ENCODE data around the gene AKT1. TPM values are rescaled to one million over a fixed set of nuclear protein-coding genes. Genes with fewer than 3 reads are reported as not detected.

The AKT1 gene
- total RNA-seq, 1 donor from 2014 or later = 191 TPM

DNA sequence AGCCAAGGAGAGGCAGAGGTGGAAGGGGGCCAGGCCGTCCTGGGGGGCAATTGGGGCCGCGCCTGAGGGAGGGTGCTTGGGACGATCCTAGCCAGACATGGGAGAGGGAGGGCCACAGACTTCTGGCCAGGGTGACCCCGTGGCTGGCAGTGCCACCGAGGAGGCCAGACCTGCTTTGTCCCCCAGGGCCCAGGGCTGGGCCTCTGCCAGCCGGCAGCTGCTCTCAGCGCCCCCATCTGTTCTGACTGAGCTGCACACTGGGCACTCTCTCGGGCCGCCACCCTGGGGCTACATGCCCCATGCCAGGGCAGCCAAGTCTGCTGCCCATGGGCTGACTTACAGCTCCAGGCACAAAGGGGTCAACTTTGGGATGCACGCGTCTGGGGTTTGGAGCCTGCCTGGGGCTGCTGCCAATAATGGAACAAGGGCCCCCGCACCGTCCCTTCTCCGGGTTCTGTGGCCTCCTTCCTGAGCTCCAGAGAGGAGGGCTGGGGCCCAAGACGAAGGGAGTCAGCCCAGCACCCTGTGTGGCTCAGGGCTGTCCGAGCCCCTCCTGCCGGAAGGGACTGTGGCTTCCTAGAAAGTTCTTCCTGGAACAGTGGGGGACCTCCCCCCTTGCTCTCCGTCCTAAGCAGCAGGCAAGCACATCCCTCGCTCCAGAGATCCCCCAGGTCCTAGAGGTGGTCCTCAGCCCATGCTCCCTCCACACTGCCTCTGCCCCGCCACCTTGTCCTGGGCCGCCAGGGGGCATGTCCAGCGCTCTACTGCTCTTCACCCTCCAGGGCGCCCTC lies 70.4 kb downstream of the AKT1 start:
- TF ChIP-seq, protein P1, sequence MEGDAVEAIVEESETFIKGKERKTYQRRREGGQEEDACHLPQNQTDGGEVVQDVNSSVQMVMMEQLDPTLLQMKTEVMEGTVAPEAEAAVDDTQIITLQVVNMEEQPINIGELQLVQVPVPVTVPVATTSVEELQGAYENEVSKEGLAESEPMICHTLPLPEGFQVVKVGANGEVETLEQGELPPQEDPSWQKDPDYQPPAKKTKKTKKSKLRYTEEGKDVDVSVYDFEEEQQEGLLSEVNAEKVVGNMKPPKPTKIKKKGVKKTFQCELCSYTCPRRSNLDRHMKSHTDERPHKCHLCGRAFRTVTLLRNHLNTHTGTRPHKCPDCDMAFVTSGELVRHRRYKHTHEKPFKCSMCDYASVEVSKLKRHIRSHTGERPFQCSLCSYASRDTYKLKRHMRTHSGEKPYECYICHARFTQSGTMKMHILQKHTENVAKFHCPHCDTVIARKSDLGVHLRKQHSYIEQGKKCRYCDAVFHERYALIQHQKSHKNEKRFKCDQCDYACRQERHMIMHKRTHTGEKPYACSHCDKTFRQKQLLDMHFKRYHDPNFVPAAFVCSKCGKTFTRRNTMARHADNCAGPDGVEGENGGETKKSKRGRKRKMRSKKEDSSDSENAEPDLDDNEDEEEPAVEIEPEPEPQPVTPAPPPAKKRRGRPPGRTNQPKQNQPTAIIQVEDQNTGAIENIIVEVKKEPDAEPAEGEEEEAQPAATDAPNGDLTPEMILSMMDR (IDR thresholded peaks at IDR 0.05; ENCODE audit: insufficient read depth, low read length, severe bottlenecking) = peak; percentile 63
- FAIRE-seq = no peak
- peaks cover 8% of the 10 kb centered on the region for H3K36me3 ChIP-seq (ENCODE audit: control insufficient read depth, insufficient read depth, low read length)
- no peaks in the 10 kb centered on the region for H3K27me3 ChIP-seq (ENCODE audit: control insufficient read depth, insufficient read depth, low read length)
- no peak for DNase-seq (ENCODE audit: low read depth)
- H3K4me3 ChIP-seq (ENCODE audit: low read depth, low read length) = peak overlapping the region; percentile 64

DNA sequence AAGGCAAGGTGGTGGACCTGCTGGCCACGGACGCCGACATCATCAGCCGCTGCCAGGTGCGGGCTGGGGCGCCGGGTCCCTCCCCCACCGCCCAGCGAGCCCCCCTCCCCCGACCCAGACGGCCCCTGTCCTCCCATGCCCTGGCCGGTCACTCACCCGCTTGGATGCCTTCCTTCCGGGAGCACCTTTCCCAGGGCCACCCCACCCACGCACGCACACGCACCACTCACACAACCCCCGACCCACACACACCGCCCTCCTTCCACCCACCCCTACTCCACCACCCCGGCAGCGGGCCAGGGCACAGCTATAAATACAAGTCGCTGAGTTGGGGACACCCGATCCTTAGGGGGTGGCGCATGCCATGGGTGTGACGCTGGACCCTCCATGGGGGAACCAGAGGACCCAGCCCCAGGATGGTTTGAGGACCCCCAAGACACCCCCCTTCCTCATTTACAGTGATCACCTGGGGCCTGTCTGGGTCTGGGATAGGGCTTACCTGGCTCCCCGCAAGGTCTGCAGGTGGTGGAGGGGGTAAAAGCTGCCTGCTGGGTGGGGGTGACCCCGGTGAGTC lies 71.1 kb downstream of the AKT1 start:
- peak overlapping the region; percentile 64 for H3K4me3 ChIP-seq (ENCODE audit: low read depth, low read length)
- FAIRE-seq (no peak), DNase-seq (ENCODE audit: low read depth) (no peak)
- TF ChIP-seq, protein P1 (IDR thresholded peaks at IDR 0.05; ENCODE audit: insufficient read depth, low read length, severe bottlenecking) = no peak
- peaks cover 8% of the 10 kb centered on the region for H3K36me3 ChIP-seq (ENCODE audit: control insufficient read depth, insufficient read depth, low read length)
- H3K27me3 ChIP-seq (ENCODE audit: control insufficient read depth, insufficient read depth, low read length) = no peaks in the 10 kb centered on the region

DNA sequence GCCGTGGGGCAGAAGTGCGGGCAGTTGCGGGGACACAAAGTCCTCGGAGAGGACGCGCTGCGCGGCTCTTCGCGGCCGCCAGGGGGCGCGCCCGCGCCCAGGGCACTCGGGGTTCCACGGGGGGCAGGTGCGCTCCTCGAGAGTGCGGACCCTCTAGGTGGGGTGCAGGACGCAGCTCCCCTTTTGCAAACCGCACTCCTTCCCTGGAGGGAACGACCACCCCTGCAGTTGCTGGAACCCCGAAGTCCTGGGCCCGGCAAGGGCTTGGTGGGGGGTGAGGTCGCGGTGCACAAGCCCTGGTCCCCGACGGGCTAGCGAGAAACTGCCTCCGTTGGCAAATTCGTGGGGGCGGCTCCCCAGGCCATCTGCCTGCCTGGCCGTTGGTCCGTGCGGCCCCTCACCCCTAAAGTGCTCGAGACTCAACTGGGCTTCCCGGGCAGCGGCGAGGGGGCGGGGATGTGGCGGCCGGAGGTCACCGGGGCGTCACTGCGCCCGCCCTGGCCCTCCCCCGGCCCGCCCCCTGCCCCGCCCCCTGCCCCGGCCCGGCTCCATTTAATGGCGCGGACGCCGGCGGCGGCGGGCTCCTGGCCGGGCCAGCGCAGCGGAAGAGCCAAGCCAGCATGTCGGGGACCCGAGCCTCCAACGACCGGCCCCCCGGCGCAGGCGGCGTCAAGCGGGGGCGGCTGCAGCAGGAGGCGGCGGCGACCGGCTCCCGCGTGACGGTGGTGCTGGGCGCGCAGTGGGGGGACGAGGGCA lies 71.7 kb downstream of the AKT1 start, which contains the start of gene ADSS1:
ADSS1 (plus strand) TSS at position 579 of the 756 bp plus-strand sequence; CDS start at position 621, 42 bp downstream.
- H3K4me3 ChIP-seq (ENCODE audit: low read depth, low read length) = peak within 1 kb of the TSS; percentile 64
- H3K27me3 ChIP-seq (ENCODE audit: control insufficient read depth, insufficient read depth, low read length) = no peaks in the 10 kb centered on the region
- FAIRE-seq = no peak
- DNase-seq (ENCODE audit: low read depth) = no peak
- TF ChIP-seq, protein P1 (IDR thresholded peaks at IDR 0.05; ENCODE audit: insufficient read depth, low read length, severe bottlenecking) = peak; percentile 96
- H3K36me3 ChIP-seq (ENCODE audit: control insufficient read depth, insufficient read depth, low read length) = peaks cover 10% of the 10 kb centered on the region

DNA sequence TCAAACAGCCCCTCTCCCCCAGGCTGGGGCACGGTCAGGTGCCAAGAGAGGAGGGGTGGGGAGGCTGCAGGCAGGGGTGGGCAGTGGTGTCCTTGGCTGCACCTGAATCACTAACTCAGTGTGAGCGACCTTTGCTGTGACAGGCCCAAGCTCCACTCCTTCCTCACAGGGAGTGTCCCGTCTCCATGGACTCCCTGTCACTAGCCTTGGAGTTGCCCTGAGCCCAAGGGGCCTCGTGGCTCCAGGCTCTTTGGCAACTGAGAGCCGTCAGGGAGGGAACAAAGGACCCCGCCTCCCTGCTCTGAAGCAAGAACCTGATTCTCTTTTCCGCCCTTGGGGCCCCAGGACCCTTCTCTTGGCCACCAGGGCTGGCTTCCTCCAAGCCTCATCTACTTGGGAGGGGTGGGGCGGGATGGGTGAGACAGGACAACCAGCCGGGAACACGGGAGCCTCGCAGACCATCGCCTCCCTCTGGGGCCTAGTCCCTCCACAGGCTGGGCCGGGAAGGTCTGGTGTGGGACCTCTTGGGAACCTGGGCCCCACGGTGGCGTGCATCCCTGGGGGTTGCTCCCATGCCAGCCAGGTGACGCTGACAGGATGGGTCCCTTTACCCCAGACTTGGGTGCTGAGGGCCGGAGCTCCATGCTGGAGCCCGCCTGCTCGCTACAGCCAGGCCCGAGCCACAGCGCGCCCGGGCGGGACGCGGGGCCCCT lies 72.5 kb downstream of the AKT1 start:
- no peak for FAIRE-seq
- H3K36me3 ChIP-seq (ENCODE audit: control insufficient read depth, insufficient read depth, low read length) = peaks cover 10% of the 10 kb centered on the region
- H3K4me3 ChIP-seq (ENCODE audit: low read depth, low read length) = peak overlapping the region; percentile 64
- H3K27me3 ChIP-seq (ENCODE audit: control insufficient read depth, insufficient read depth, low read length) = no peaks in the 10 kb centered on the region
- TF ChIP-seq, protein P1 (IDR thresholded peaks at IDR 0.05; ENCODE audit: insufficient read depth, low read length, severe bottlenecking) = no peak
- no peak for DNase-seq (ENCODE audit: low read depth)

DNA sequence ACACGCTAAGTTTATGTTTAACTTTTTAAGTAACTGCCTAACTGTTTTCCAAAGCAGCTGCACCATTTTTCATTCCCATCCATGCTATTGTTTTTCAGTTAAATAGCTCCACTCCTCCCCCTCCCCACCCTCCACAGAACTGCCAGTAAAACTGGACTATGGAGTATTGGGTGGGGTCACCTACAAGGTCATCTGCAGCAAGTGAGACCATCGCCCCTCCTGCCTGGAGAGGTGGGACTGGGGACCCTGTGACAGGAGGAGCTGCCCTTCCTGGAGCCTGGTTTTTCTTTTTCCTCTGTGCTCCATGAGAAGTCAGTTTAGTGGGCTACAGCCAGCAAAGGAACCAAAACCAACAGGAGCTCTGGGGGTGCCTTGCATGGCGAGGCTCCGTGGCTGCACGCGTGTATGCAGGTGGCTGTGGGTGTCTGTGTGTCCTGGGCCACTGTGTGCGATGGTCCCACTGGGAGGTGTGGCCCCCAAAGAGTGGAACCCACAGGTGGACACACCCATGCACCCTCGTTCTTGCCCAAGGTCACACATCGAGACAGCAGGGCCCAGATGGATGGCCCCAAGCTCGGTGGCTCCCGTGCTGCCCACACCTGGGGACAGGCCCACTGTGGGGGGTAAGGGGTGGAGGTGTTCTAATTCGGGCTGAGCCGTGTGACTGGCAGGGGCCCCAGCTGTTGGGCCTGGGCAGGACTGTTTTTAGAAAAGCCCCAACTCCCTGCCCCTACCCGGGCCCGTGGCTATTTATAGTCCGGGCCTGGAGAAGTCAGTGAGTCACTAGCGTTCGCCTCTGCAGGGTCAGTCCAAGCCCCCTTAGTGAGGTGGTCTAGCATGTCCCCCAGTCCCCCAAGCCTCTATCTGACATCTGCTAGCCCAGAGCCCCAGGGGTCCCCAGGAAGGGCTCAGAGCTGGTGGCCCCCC lies 73.8 kb downstream of the AKT1 start:
- DNase-seq (ENCODE audit: low read depth) = no peak
- Histone ChIP-seq H3K27me3 (ENCODE audit: control insufficient read depth, insufficient read depth, low read length) (no peaks in the 10 kb centered on the region), H3K4me3 (ENCODE audit: low read depth, low read length) (no peak overlapping the region), H3K36me3 (ENCODE audit: control insufficient read depth, insufficient read depth, low read length) (peaks cover 10% of the 10 kb centered on the region)
- no peak for FAIRE-seq
- TF ChIP-seq, protein P1 (IDR thresholded peaks at IDR 0.05; ENCODE audit: insufficient read depth, low read length, severe bottlenecking) = no peak
